Measurements from ENCODE around the gene SOX6. TPM values are rescaled to one million over a fixed set of nuclear protein-coding genes. Genes with fewer than 3 reads are reported as not detected.
"Not testable (repeated sequence)": the region's sequence is repeated elsewhere in the genome, so short reads cannot be mapped to it uniquely, and the experiment has no call there.

The SOX6 gene
- total RNA-seq: under 1 TPM in 2 of 3 donors, not detected in 1; 0.03 to 0.47 TPM

- Mint-ChIP-seq H3K27me3 (ENCODE audit: low read depth) (no peaks in the 10 kb centered on the region), H3K9me3 (peaks cover 7% of the 10 kb centered on the region), H3K4me1 (ENCODE audit: low read depth) (no peaks in the 10 kb centered on the region), H3K4me3 (no peak within 1 kb of the TSS), H3K36me3 (ENCODE audit: insufficient read depth) (no peaks in the 10 kb centered on the region)
- ATAC-seq (no peak), DNase-seq (no peak)
Observed at GRCh38 chr11:16356057-16356760, at the start of gene SOX6. Gene SOX6 (minus strand): TSS chr11:16356546. CDS start chr11:16341248, 15,298 bp downstream.

- H3K9me3 Mint-ChIP-seq: peaks cover 2% of the 10 kb centered on the region
- DNase-seq (no peak), ATAC-seq (no peak)
- H3K27me3 Mint-ChIP-seq (ENCODE audit: low read depth): no peaks in the 10 kb centered on the region
- H3K36me3 Mint-ChIP-seq (ENCODE audit: insufficient read depth): no peaks in the 10 kb centered on the region
- H3K4me1 Mint-ChIP-seq (ENCODE audit: low read depth): no peaks in the 10 kb centered on the region
- H3K4me3 Mint-ChIP-seq: no peak overlapping the region
Observed at GRCh38 chr11:16404781-16405285, 48.5 kb upstream of the SOX6 start.

- no peak for DNase-seq
- no peak for ATAC-seq
- Mint-ChIP-seq H3K9me3 (peaks cover 2% of the 10 kb centered on the region), H3K27me3 (ENCODE audit: low read depth) (no peaks in the 10 kb centered on the region), H3K4me1 (ENCODE audit: low read depth) (no peaks in the 10 kb centered on the region), H3K36me3 (ENCODE audit: insufficient read depth) (no peaks in the 10 kb centered on the region), H3K4me3 (no peak overlapping the region)
Observed at GRCh38 chr11:16403851-16404250, 47.5 kb upstream of the SOX6 start.

- H3K36me3 Mint-ChIP-seq (ENCODE audit: insufficient read depth): no peaks in the 10 kb centered on the region
- DNase-seq (no peak), ATAC-seq (no peak)
- H3K27me3 Mint-ChIP-seq (ENCODE audit: low read depth): no peaks in the 10 kb centered on the region
- H3K4me3 Mint-ChIP-seq: no peak overlapping the region
- no peaks in the 10 kb centered on the region for H3K4me1 Mint-ChIP-seq (ENCODE audit: low read depth)
- H3K9me3 Mint-ChIP-seq: peaks cover 2% of the 10 kb centered on the region
Observed at GRCh38 chr11:16403448-16403803, 47.1 kb upstream of the SOX6 start.

GRCh38 chr11:16402654-16403447 lies 46.5 kb upstream of the SOX6 start:
- H3K9me3 Mint-ChIP-seq: peaks cover 2% of the 10 kb centered on the region
- H3K36me3 Mint-ChIP-seq (ENCODE audit: insufficient read depth): no peaks in the 10 kb centered on the region
- H3K4me3 Mint-ChIP-seq: no peak overlapping the region
- H3K4me1 Mint-ChIP-seq (ENCODE audit: low read depth): no peaks in the 10 kb centered on the region
- H3K27me3 Mint-ChIP-seq (ENCODE audit: low read depth): no peaks in the 10 kb centered on the region
- DNase-seq (no peak), ATAC-seq (no peak)

- no peak for ATAC-seq
- Mint-ChIP-seq H3K36me3 (ENCODE audit: insufficient read depth) (no peaks in the 10 kb centered on the region), H3K27me3 (ENCODE audit: low read depth) (no peaks in the 10 kb centered on the region), H3K4me1 (ENCODE audit: low read depth) (no peaks in the 10 kb centered on the region), H3K4me3 (no peak overlapping the region), H3K9me3 (peaks cover 6% of the 10 kb centered on the region)
- DNase-seq: no peak
Observed at GRCh38 chr11:16397390-16397789, 41.0 kb upstream of the SOX6 start.

GRCh38 chr11:16395601-16396000 lies 39.3 kb upstream of the SOX6 start:
- Mint-ChIP-seq H3K4me1 (ENCODE audit: low read depth) (no peaks in the 10 kb centered on the region), H3K36me3 (ENCODE audit: insufficient read depth) (no peaks in the 10 kb centered on the region), H3K27me3 (ENCODE audit: low read depth) (no peaks in the 10 kb centered on the region), H3K4me3 (no peak overlapping the region), H3K9me3 (peaks cover 9% of the 10 kb centered on the region)
- DNase-seq: no peak
- no peak for ATAC-seq

- Mint-ChIP-seq H3K27me3 (ENCODE audit: low read depth) (no peaks in the 10 kb centered on the region), H3K4me3 (no peak overlapping the region), H3K4me1 (ENCODE audit: low read depth) (no peaks in the 10 kb centered on the region), H3K36me3 (ENCODE audit: insufficient read depth) (no peaks in the 10 kb centered on the region), H3K9me3 (peaks cover 15% of the 10 kb centered on the region)
- no peak for DNase-seq
- ATAC-seq: no peak
Observed at GRCh38 chr11:16394947-16395346, 38.6 kb upstream of the SOX6 start.

- DNase-seq (no peak), ATAC-seq (no peak)
- Mint-ChIP-seq H3K36me3 (ENCODE audit: insufficient read depth) (no peaks in the 10 kb centered on the region), H3K27me3 (ENCODE audit: low read depth) (no peaks in the 10 kb centered on the region), H3K4me3 (no peak overlapping the region), H3K9me3 (peaks cover 24% of the 10 kb centered on the region), H3K4me1 (ENCODE audit: low read depth) (no peaks in the 10 kb centered on the region)
Observed at GRCh38 chr11:16393340-16393739, 37.0 kb upstream of the SOX6 start.

GRCh38 chr11:16392616-16393015 lies 36.3 kb upstream of the SOX6 start:
- Mint-ChIP-seq H3K36me3 (ENCODE audit: insufficient read depth) (no peaks in the 10 kb centered on the region), H3K9me3 (peaks cover 24% of the 10 kb centered on the region), H3K4me3 (no peak overlapping the region), H3K27me3 (ENCODE audit: low read depth) (no peaks in the 10 kb centered on the region), H3K4me1 (ENCODE audit: low read depth) (no peaks in the 10 kb centered on the region)
- DNase-seq: no peak
- no peak for ATAC-seq

GRCh38 chr11:16390826-16391225 lies 34.5 kb upstream of the SOX6 start:
- not testable (repeated sequence) for H3K27me3 Mint-ChIP-seq (ENCODE audit: low read depth); H3K4me1 Mint-ChIP-seq (ENCODE audit: low read depth); ATAC-seq; H3K36me3 Mint-ChIP-seq (ENCODE audit: insufficient read depth); DNase-seq; H3K4me3 Mint-ChIP-seq
- peaks cover 24% of the 10 kb centered on the region for H3K9me3 Mint-ChIP-seq

- H3K4me3 Mint-ChIP-seq: no peak overlapping the region
- DNase-seq: no peak
- no peaks in the 10 kb centered on the region for H3K27me3 Mint-ChIP-seq (ENCODE audit: low read depth)
- H3K4me1 Mint-ChIP-seq (ENCODE audit: low read depth): no peaks in the 10 kb centered on the region
- no peaks in the 10 kb centered on the region for H3K36me3 Mint-ChIP-seq (ENCODE audit: insufficient read depth)
- peaks cover 10% of the 10 kb centered on the region for H3K9me3 Mint-ChIP-seq
- no peak for ATAC-seq
Observed at GRCh38 chr11:16385099-16385498, 28.8 kb upstream of the SOX6 start.

GRCh38 chr11:16382638-16383380 lies 26.5 kb upstream of the SOX6 start:
- no peaks in the 10 kb centered on the region for H3K27me3 Mint-ChIP-seq (ENCODE audit: low read depth)
- H3K4me3 Mint-ChIP-seq: no peak overlapping the region
- H3K9me3 Mint-ChIP-seq: no peaks in the 10 kb centered on the region
- DNase-seq (no peak), ATAC-seq (no peak)
- H3K36me3 Mint-ChIP-seq (ENCODE audit: insufficient read depth): no peaks in the 10 kb centered on the region
- no peaks in the 10 kb centered on the region for H3K4me1 Mint-ChIP-seq (ENCODE audit: low read depth)

- no peaks in the 10 kb centered on the region for H3K27me3 Mint-ChIP-seq (ENCODE audit: low read depth)
- no peaks in the 10 kb centered on the region for H3K4me1 Mint-ChIP-seq (ENCODE audit: low read depth)
- ATAC-seq (no peak), DNase-seq (no peak)
- H3K4me3 Mint-ChIP-seq: no peak overlapping the region
- no peaks in the 10 kb centered on the region for H3K36me3 Mint-ChIP-seq (ENCODE audit: insufficient read depth)
- H3K9me3 Mint-ChIP-seq: no peaks in the 10 kb centered on the region
Observed at GRCh38 chr11:16382186-16382585, 25.8 kb upstream of the SOX6 start.

All from activated T-cell treated with anti-CD3 and anti-CD28 coated beads, Interleukin-2, amount 50 U/mL, for 4 hours (primary cell).